ENCODE data around the gene KRTAP24-1.

DNA sequence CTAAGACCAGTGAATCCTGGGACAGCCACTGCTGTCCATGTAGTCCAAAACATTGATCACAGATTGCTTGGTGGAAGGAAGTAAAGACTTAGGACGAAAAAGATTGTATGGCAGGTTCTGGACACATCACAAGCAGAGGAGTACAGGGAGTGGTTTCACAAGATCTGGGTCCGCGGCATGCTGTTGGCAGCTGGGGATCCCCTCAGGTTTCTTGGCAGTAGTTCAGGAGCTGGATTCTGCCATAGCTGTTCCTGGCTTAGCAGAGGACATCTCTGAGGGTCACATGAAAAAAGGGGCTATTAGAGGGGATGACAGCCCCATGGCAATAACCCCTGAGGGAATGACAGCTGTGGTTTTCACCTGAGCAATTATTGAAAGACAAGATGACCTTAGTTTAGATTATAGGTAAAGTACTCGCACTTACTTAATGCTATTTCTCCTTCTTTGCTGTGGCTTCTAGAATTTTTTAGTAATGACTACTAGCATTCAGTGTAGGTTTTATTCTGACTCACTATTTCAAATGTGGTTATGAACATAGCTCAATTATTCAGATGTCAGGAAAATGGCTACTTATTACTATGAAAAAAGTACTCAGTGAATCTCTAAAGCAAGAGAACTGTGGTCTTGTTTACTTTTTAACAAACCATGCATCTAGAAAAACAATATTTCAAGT, 46.6 kb upstream of the KRTAP24-1 start:
- TF ChIP-seq TAF1 (IDR thresholded peaks at IDR 0.05; ENCODE audit: low read depth, low read length): no peak
- no peak for TF ChIP-seq POLR2A (IDR thresholded peaks at IDR 0.05; ENCODE audit: low read depth, low read length)
- TF ChIP-seq POLR2AphosphoS5 (IDR thresholded peaks at IDR 0.05; ENCODE audit: low read depth, low read length): no peak
- TF ChIP-seq POU2F2 (IDR thresholded peaks at IDR 0.05; ENCODE audit: low read depth, low read length): no peak
- TF ChIP-seq SPI1 (IDR thresholded peaks at IDR 0.05; ENCODE audit: low read depth, low read length): no peak
- TF ChIP-seq PAX5 (IDR thresholded peaks at IDR 0.05; ENCODE audit: insufficient read depth, low read length, severe bottlenecking): no peak

Data from GM12891 (cell line).